AG09319 (cell line): Measurements from ENCODE around the gene ELFN2.

Source experiments
- DNase-seq: peaks from one replicate; pipeline ENCODE4 v3.0.0-alpha.2; 2010; ENCODE audit warnings: low read depth; ENCODE audit errors: extremely low read depth
- CTCF ChIP-seq: IDR thresholded peaks from 2 replicates; pipeline ENCODE4 v1.5.1; 2011; ENCODE audit warnings: low read depth, mild to moderate bottlenecking, inconsistent platforms, low read length, moderate library complexity

Gene ELFN2

GRCh38 chr22:37354670-37355069 lies 72.6 kb downstream of the ELFN2 start:
- DNase-seq: no peak
- no peak for TF ChIP-seq CTCF

GRCh38 chr22:37354261-37354660 lies 73.0 kb downstream of the ELFN2 start:
- no peak for TF ChIP-seq CTCF
- no peak for DNase-seq

- DNase-seq: no peak
- no peak for TF ChIP-seq CTCF
These were observed 73.4 kb downstream of the ELFN2 start for GRCh38 chr22:37353839-37354238.

GRCh38 chr22:37352481-37352880 lies 74.8 kb downstream of the ELFN2 start:
- no peak for DNase-seq
- TF ChIP-seq CTCF: no peak

GRCh38 chr22:37351232-37351631 lies 76.0 kb downstream of the ELFN2 start:
- no peak for TF ChIP-seq CTCF
- DNase-seq: no peak

- no peak for DNase-seq
These were observed 78.0 kb downstream of the ELFN2 start for GRCh38 chr22:37349043-37349814.

More at GRCh38 chr22:37349043-37349814, 78.0 kb downstream of the ELFN2 start:
- TF ChIP-seq CTCF: no peak
